Central memory CD8-positive, alpha-beta T cell (primary cell): ENCODE data around the gene PDZD2.

Source experiments
- ATAC-seq: fragments of 150-1000 bp; cut with Tn5 transposase; replicated peaks from 2 replicates; pipeline ENCODE4 v1.10.0; 2022; ENCODE audit warnings: mild to moderate bottlenecking, moderate FRiP score, moderate number of reproducible peaks; ENCODE audit not compliant: poor library complexity, severe bottlenecking; ENCODE audit errors: extremely low read depth
- DNase-seq, 2 donors: peaks; one replicate each; pipeline ENCODE4 v3.0.0; 2021; ENCODE audit warnings: low spot score in 2 of 2
- H3K27ac Mint-ChIP-seq: one replicate; pipeline ENCODE4 v1.8.0; 2022; ENCODE audit warnings: low read depth, mild to moderate bottlenecking, moderate library complexity, mixed read lengths
- H3K27me3 Mint-ChIP-seq: one replicate; pipeline ENCODE4 v1.8.0; 2022; ENCODE audit warnings: mixed read lengths
- H3K36me3 Mint-ChIP-seq: one replicate; pipeline ENCODE4 v1.8.0; 2022; ENCODE audit warnings: mild to moderate bottlenecking, moderate library complexity, mixed read lengths; ENCODE audit not compliant: insufficient read depth
- H3K4me1 Mint-ChIP-seq: one replicate; pipeline ENCODE4 v1.8.0; 2022; ENCODE audit warnings: mixed read lengths
- H3K4me3 Mint-ChIP-seq: one replicate; pipeline ENCODE4 v1.8.0; 2022; ENCODE audit warnings: mild to moderate bottlenecking, moderate library complexity, mixed read lengths
- H3K9me3 Mint-ChIP-seq: one replicate; pipeline ENCODE4 v1.8.0; 2022; ENCODE audit warnings: mixed read lengths

Gene PDZD2

GRCh38 chr5:31806561-31806960 lies 167.6 kb downstream of the PDZD2 start:
- Mint-ChIP-seq H3K27ac (no peak overlapping the region), H3K9me3 (no peaks in the 10 kb centered on the region), H3K36me3 (peaks cover 1% of the 10 kb centered on the region), H3K4me1 (no peaks in the 10 kb centered on the region), H3K4me3 (no peak overlapping the region), H3K27me3 (peaks cover 11% of the 10 kb centered on the region)
- no peak for ATAC-seq
- no peak for DNase-seq

- H3K27ac Mint-ChIP-seq, result no peak overlapping the region
- ATAC-seq (no peak), DNase-seq (no peak)
- H3K4me3 Mint-ChIP-seq, result no peak overlapping the region
- H3K36me3 Mint-ChIP-seq, result peaks cover 1% of the 10 kb centered on the region
- no peaks in the 10 kb centered on the region for H3K27me3 Mint-ChIP-seq
- no peaks in the 10 kb centered on the region for H3K9me3 Mint-ChIP-seq
- no peaks in the 10 kb centered on the region for H3K4me1 Mint-ChIP-seq
These were observed 169.0 kb downstream of the PDZD2 start for GRCh38 chr5:31807789-31808540.

- peaks cover 1% of the 10 kb centered on the region for H3K36me3 Mint-ChIP-seq
- no peaks in the 10 kb centered on the region for H3K9me3 Mint-ChIP-seq
- no peak for DNase-seq
- no peaks in the 10 kb centered on the region for H3K4me1 Mint-ChIP-seq
- no peak overlapping the region for H3K27ac Mint-ChIP-seq
- no peaks in the 10 kb centered on the region for H3K27me3 Mint-ChIP-seq
- no peak for ATAC-seq
- no peak overlapping the region for H3K4me3 Mint-ChIP-seq
These were observed 170.3 kb downstream of the PDZD2 start for GRCh38 chr5:31809050-31809870.

- no peak overlapping the region for H3K4me3 Mint-ChIP-seq
- peaks cover 1% of the 10 kb centered on the region for H3K36me3 Mint-ChIP-seq
- H3K27me3 Mint-ChIP-seq, result no peaks in the 10 kb centered on the region
- ATAC-seq (no peak), DNase-seq (no peak)
- no peak overlapping the region for H3K27ac Mint-ChIP-seq
- H3K9me3 Mint-ChIP-seq, result no peaks in the 10 kb centered on the region
- H3K4me1 Mint-ChIP-seq, result no peaks in the 10 kb centered on the region
These were observed 172.3 kb downstream of the PDZD2 start for GRCh38 chr5:31811210-31811609.

GRCh38 chr5:31815376-31815775 lies 176.4 kb downstream of the PDZD2 start:
- ATAC-seq, result no peak

GRCh38 chr5:31819926-31820516 lies 181.1 kb downstream of the PDZD2 start:
- DNase-seq, result no peak

More at GRCh38 chr5:31815376-31815775, 176.4 kb downstream of the PDZD2 start:
- Mint-ChIP-seq H3K27ac (no peak overlapping the region), H3K36me3 (peaks cover 1% of the 10 kb centered on the region), H3K4me1 (no peaks in the 10 kb centered on the region), H3K4me3 (no peak overlapping the region), H3K9me3 (no peaks in the 10 kb centered on the region), H3K27me3 (no peaks in the 10 kb centered on the region)
- no peak for DNase-seq

GRCh38 chr5:31823472-31823871 lies 184.5 kb downstream of the PDZD2 start:
- no peak for DNase-seq
- Mint-ChIP-seq H3K4me1 (no peaks in the 10 kb centered on the region), H3K4me3 (no peak overlapping the region), H3K36me3 (no peaks in the 10 kb centered on the region), H3K27ac (no peak overlapping the region), H3K27me3 (peaks cover 22% of the 10 kb centered on the region), H3K9me3 (no peaks in the 10 kb centered on the region)
- no peak for ATAC-seq

More at GRCh38 chr5:31819926-31820516, 181.1 kb downstream of the PDZD2 start:
- Mint-ChIP-seq H3K27me3 (peaks cover 18% of the 10 kb centered on the region), H3K9me3 (no peaks in the 10 kb centered on the region), H3K4me3 (no peak overlapping the region), H3K36me3 (no peaks in the 10 kb centered on the region), H3K4me1 (no peaks in the 10 kb centered on the region), H3K27ac (no peak overlapping the region)
- no peak for ATAC-seq

- Mint-ChIP-seq H3K27me3 (peaks cover 22% of the 10 kb centered on the region), H3K4me1 (no peaks in the 10 kb centered on the region), H3K9me3 (no peaks in the 10 kb centered on the region), H3K36me3 (no peaks in the 10 kb centered on the region), H3K4me3 (no peak overlapping the region), H3K27ac (no peak overlapping the region)
- ATAC-seq (no peak), DNase-seq (no peak)
These were observed 186.1 kb downstream of the PDZD2 start for GRCh38 chr5:31824869-31825517.

GRCh38 chr5:31825518-31826068 lies 186.7 kb downstream of the PDZD2 start:
- H3K4me3 Mint-ChIP-seq, result no peak overlapping the region
- ATAC-seq, result no peak
- no peak for DNase-seq
- H3K4me1 Mint-ChIP-seq, result no peaks in the 10 kb centered on the region
- H3K9me3 Mint-ChIP-seq, result no peaks in the 10 kb centered on the region
- H3K27me3 Mint-ChIP-seq, result peaks cover 25% of the 10 kb centered on the region
- no peak overlapping the region for H3K27ac Mint-ChIP-seq
- H3K36me3 Mint-ChIP-seq, result no peaks in the 10 kb centered on the region

GRCh38 chr5:31827867-31828266 lies 188.9 kb downstream of the PDZD2 start:
- H3K36me3 Mint-ChIP-seq, result no peaks in the 10 kb centered on the region
- H3K27me3 Mint-ChIP-seq, result peaks cover 28% of the 10 kb centered on the region
- no peaks in the 10 kb centered on the region for H3K9me3 Mint-ChIP-seq
- ATAC-seq, result no peak
- H3K4me1 Mint-ChIP-seq, result no peaks in the 10 kb centered on the region
- H3K27ac Mint-ChIP-seq, result no peak overlapping the region
- no peak for DNase-seq
- H3K4me3 Mint-ChIP-seq, result no peak overlapping the region

GRCh38 chr5:31832966-31833365 lies 194.0 kb downstream of the PDZD2 start:
- Mint-ChIP-seq H3K27me3 (peaks cover 7% of the 10 kb centered on the region), H3K27ac (no peak overlapping the region), H3K36me3 (no peaks in the 10 kb centered on the region), H3K9me3 (no peaks in the 10 kb centered on the region), H3K4me1 (no peaks in the 10 kb centered on the region), H3K4me3 (no peak overlapping the region)
- no peak for ATAC-seq
- no peak for DNase-seq

- Mint-ChIP-seq H3K36me3 (no peaks in the 10 kb centered on the region), H3K27ac (no peak overlapping the region), H3K4me3 (no peak overlapping the region), H3K9me3 (no peaks in the 10 kb centered on the region), H3K4me1 (no peaks in the 10 kb centered on the region), H3K27me3 (peaks cover 7% of the 10 kb centered on the region)
- no peak for DNase-seq
- no peak for ATAC-seq
These were observed 194.8 kb downstream of the PDZD2 start for GRCh38 chr5:31833710-31834109.
